NCI-H510A treated with DMSO at 0.1 percent for 48 hours (cell line): ENCODE data around the gene TICRR.

Experiments used
- DNase-seq: peaks from one replicate; lab custom pipeline; 2025; lab: John Stamatoyannopoulos, UW

Gene TICRR

GRCh38 chr15:89677381-89677780 lies 102.1 kb downstream of the TICRR start:
- no peak for DNase-seq
